ENCODE measurements around the gene ACER2.

DNA sequence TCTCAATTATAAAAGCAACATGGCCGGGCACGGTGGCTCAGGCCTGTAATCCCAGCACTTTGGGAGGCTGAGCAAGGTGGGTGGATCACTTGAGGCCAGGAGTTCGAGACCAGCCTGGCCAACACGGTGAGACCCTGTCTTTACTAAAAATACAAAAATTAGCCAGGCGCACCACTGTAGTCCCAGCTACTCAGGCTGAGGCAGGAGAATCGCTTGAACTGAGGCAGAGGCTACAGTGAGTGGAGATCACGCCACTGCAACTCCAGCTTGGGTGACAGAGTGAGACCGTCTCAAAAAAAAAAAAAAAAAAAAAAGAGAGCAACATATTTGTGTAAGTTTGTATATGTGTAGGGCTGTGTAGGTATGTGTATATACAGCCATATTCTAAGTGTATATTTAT is 36.2 kb upstream of the ACER2 start:
- TF ChIP-seq, protein P1, sequence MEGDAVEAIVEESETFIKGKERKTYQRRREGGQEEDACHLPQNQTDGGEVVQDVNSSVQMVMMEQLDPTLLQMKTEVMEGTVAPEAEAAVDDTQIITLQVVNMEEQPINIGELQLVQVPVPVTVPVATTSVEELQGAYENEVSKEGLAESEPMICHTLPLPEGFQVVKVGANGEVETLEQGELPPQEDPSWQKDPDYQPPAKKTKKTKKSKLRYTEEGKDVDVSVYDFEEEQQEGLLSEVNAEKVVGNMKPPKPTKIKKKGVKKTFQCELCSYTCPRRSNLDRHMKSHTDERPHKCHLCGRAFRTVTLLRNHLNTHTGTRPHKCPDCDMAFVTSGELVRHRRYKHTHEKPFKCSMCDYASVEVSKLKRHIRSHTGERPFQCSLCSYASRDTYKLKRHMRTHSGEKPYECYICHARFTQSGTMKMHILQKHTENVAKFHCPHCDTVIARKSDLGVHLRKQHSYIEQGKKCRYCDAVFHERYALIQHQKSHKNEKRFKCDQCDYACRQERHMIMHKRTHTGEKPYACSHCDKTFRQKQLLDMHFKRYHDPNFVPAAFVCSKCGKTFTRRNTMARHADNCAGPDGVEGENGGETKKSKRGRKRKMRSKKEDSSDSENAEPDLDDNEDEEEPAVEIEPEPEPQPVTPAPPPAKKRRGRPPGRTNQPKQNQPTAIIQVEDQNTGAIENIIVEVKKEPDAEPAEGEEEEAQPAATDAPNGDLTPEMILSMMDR (IDR thresholded peaks at IDR 0.05), result no peak
- TF ChIP-seq POLR2A (IDR thresholded peaks at IDR 0.05), result no peak

Data from lower leg skin (tissue), 3 donors.